ENCODE data around the gene LTBP2. TPM values are rescaled to one million over a fixed set of nuclear protein-coding genes. Genes with fewer than 3 reads are reported as not detected.
"Not testable (repeated sequence)": the region's sequence is repeated elsewhere in the genome, so short reads cannot be mapped to it uniquely, and the experiment has no call there.

Gene LTBP2
- total RNA-seq, 1 donor from 2014 or later, result 39.5 TPM

- DNase-seq, result no peak
- no peak overlapping the region for H3K27ac ChIP-seq
- H3K36me3 ChIP-seq, result no peaks in the 10 kb centered on the region
- ATAC-seq, result peak; percentile 73 to 74
- intact Hi-C loops (cut with DNase I), result no loop called here
- TF ChIP-seq CTCF (IDR thresholded peaks at IDR 0.05), result no peak
- no peak overlapping the region for H3K4me3 ChIP-seq
- no peaks in the 10 kb centered on the region for H3K4me1 ChIP-seq
- no peaks in the 10 kb centered on the region for H3K27me3 ChIP-seq (ENCODE audit: low read depth)
- no peaks in the 10 kb centered on the region for H3K9me3 ChIP-seq
Observed at GRCh38 chr14:74462993-74463392, 149.0 kb downstream of the LTBP2 start.

GRCh38 chr14:74459976-74460375 lies 152.1 kb downstream of the LTBP2 start:
- Histone ChIP-seq H3K4me3 (no peak overlapping the region), H3K36me3 (no peaks in the 10 kb centered on the region), H3K4me1 (no peaks in the 10 kb centered on the region), H3K27ac (no peak overlapping the region), H3K27me3 (ENCODE audit: low read depth) (no peaks in the 10 kb centered on the region), H3K9me3 (no peaks in the 10 kb centered on the region)
- DNase-seq (no peak), ATAC-seq (no peak)
- TF ChIP-seq CTCF (IDR thresholded peaks at IDR 0.05), result no peak
- intact Hi-C loops (cut with DNase I), result no loop called here

- no peaks in the 10 kb centered on the region for H3K36me3 ChIP-seq
- no peaks in the 10 kb centered on the region for H3K9me3 ChIP-seq
- no peaks in the 10 kb centered on the region for H3K27me3 ChIP-seq (ENCODE audit: low read depth)
- no peak overlapping the region for H3K4me3 ChIP-seq
- H3K4me1 ChIP-seq, result no peaks in the 10 kb centered on the region
- peak; percentile 49 for TF ChIP-seq CTCF (IDR thresholded peaks at IDR 0.05)
- DNase-seq, result no peak
- intact Hi-C loops (cut with DNase I), result no loop called here
- peak; percentile 60 to 66 for ATAC-seq
- H3K27ac ChIP-seq, result no peak overlapping the region
Observed at GRCh38 chr14:74459289-74459946, 152.6 kb downstream of the LTBP2 start.

- H3K9me3 ChIP-seq, result no peaks in the 10 kb centered on the region
- H3K4me3 ChIP-seq, result no peak overlapping the region
- no peaks in the 10 kb centered on the region for H3K27me3 ChIP-seq (ENCODE audit: low read depth)
- no peak for ATAC-seq
- no peaks in the 10 kb centered on the region for H3K36me3 ChIP-seq
- no peak overlapping the region for H3K27ac ChIP-seq
- intact Hi-C loops (cut with DNase I), result no loop called here
- no peak for DNase-seq
- H3K4me1 ChIP-seq, result no peaks in the 10 kb centered on the region
- no peak for TF ChIP-seq CTCF (IDR thresholded peaks at IDR 0.05)
Observed at GRCh38 chr14:74457565-74457895, 154.5 kb downstream of the LTBP2 start.

- intact Hi-C loops (cut with DNase I), result no loop called here
- Histone ChIP-seq H3K27me3 (ENCODE audit: low read depth) (no peaks in the 10 kb centered on the region), H3K36me3 (no peaks in the 10 kb centered on the region), H3K27ac (no peak overlapping the region), H3K4me3 (no peak overlapping the region), H3K4me1 (no peaks in the 10 kb centered on the region), H3K9me3 (no peaks in the 10 kb centered on the region)
- DNase-seq, result no peak
- no peak for ATAC-seq
- TF ChIP-seq CTCF (IDR thresholded peaks at IDR 0.05), result no peak
Observed at GRCh38 chr14:74456684-74457564, 155.1 kb downstream of the LTBP2 start.

- intact Hi-C loops (cut with DNase I); H3K4me3 ChIP-seq; H3K9me3 ChIP-seq; H3K4me1 ChIP-seq; H3K36me3 ChIP-seq; DNase-seq; H3K27ac ChIP-seq; H3K27me3 ChIP-seq (ENCODE audit: low read depth); ATAC-seq: not testable (repeated sequence)
Observed at GRCh38 chr14:74454397-74454796, 157.6 kb downstream of the LTBP2 start.

All from lower lobe of right lung (tissue), 2 donors.